T-cell (primary cell): ENCODE data around the gene LIMK2. TPM values are rescaled to one million over a fixed set of nuclear protein-coding genes. Genes with fewer than 3 reads are reported as not detected.

ENCODE experiments used
- ATAC-seq, 4 experiments: fragments of 200-7000 bp in 3 of 4; fragments of 150-1000 bp in 1 of 4; cut with Tn5 transposase; replicated peaks in 1 of 4; 1 replicate in 3 of 4; 2 replicates in 1 of 4; pipeline ENCODE4 v1.10.0; 2021; ENCODE audit warnings: moderate library complexity in 3 of 4, mild to moderate bottlenecking in 2 of 4, moderate number of reproducible peaks in 1 of 4
- CTCF ChIA-PET, 2 donors: fragments of 300-600 bp; sonication (Branson Sonifier 250); formaldehyde crosslinking; loops; one replicate each; lab custom pipeline; 2022; ENCODE audit warnings: antibody characterized with exemption in 2 of 2; lab: Charles Lee
- POLR2A ChIA-PET, 2 donors: fragments of 300-600 bp; sonication (Branson Sonifier 250); formaldehyde crosslinking; loops; one replicate each; lab custom pipeline; 2022; ENCODE audit warnings: antibody characterized with exemption in 2 of 2; lab: Charles Lee
- DNase-seq, 35 experiments: peaks; one replicate each; pipeline versions ENCODE4 v3.0.0 to v3.0.0-alpha.2; 2013 to 2023
- H3K27ac ChIP-seq: one replicate; pipeline ENCODE4 v1.5.1; 2013; ENCODE audit warnings: low read length
- H3K27me3 ChIP-seq, 2 experiments: replicated peaks in 1 of 2; 1 replicate in 1 of 2; 2 replicates in 1 of 2; pipeline versions ENCODE4 v1.6.1 to v1.7.0; 2013; ENCODE audit warnings: low read length in 1 of 2, mixed read lengths in 1 of 2; ENCODE audit not compliant: control insufficient read depth in 2 of 2, insufficient read depth in 2 of 2; ENCODE audit errors: extremely low read depth in 1 of 2
- H3K36me3 ChIP-seq, 2 donors: 1 replicate in 1 of 2; 2 replicates in 1 of 2; pipeline versions ENCODE4 v1.6.1 to v1.7.0; 2013; ENCODE audit warnings: low read length in 1 of 2; ENCODE audit not compliant: control insufficient read depth in 2 of 2, insufficient read depth in 1 of 2; ENCODE audit errors: extremely low read depth in 1 of 2
- H3K4me1 ChIP-seq, 2 experiments: 1 replicate in 1 of 2; 2 replicates in 1 of 2; pipeline versions ENCODE4 v1.6.1 to v1.7.0; 2013; ENCODE audit warnings: low read length in 2 of 2, mixed read lengths in 1 of 2; ENCODE audit not compliant: insufficient read depth in 2 of 2, control insufficient read depth in 1 of 2; ENCODE audit errors: extremely low read depth in 1 of 2
- H3K4me3 ChIP-seq, 2 donors: 1 replicate in 1 of 2; 2 replicates in 1 of 2; pipeline versions ENCODE4 v1.5.1 to v1.7.0; 2013; ENCODE audit warnings: mild to moderate bottlenecking in 2 of 2, low read length in 1 of 2, moderate library complexity in 1 of 2; ENCODE audit not compliant: control insufficient read depth in 1 of 2; ENCODE audit errors: extremely low read depth in 1 of 2
- H3K9me3 ChIP-seq: 2 replicates; pipeline ENCODE4 v1.7.0; 2013
- H3K27ac Mint-ChIP-seq, 2 donors: one replicate each; pipeline ENCODE4 v1.8.0; 2020 to 2021; ENCODE audit warnings: mild to moderate bottlenecking in 2 of 2, mixed read lengths in 2 of 2
- H3K27me3 Mint-ChIP-seq, 2 donors: one replicate each; pipeline ENCODE4 v1.8.0; 2021 to 2022; ENCODE audit warnings: mixed read lengths in 2 of 2
- H3K36me3 Mint-ChIP-seq: one replicate; pipeline ENCODE4 v1.8.0; 2021; ENCODE audit warnings: mixed read lengths
- H3K4me1 Mint-ChIP-seq, 3 donors: one replicate each; pipeline ENCODE4 v1.8.0; 2020 to 2022; ENCODE audit warnings: mixed read lengths in 3 of 3, mild to moderate bottlenecking in 1 of 3
- H3K4me3 Mint-ChIP-seq, 3 donors: one replicate each; pipeline ENCODE4 v1.8.0; 2020 to 2022; ENCODE audit warnings: mild to moderate bottlenecking in 3 of 3, mixed read lengths in 3 of 3, moderate library complexity in 3 of 3
- H3K9me3 Mint-ChIP-seq, 3 donors: one replicate each; pipeline ENCODE4 v1.8.0; 2020 to 2022; ENCODE audit warnings: mixed read lengths in 3 of 3
- WGBS: methylation state at CpG from one replicate; pipeline ENCODE4 v1.1.5; 2013; ENCODE audit warnings: missing lambda C conversion rate; ENCODE audit not compliant: insufficient coverage; 5-methylcytosine and 5-hydroxymethylcytosine counted together
- total RNA-seq, 35 experiments: library from RNA in 6 of 35; stranded (reverse) in 6 of 35; fragments of 120-200 nt in 1 of 35; gene quantifications; one replicate each; pipeline versions ENCODE4 v1.2.1 to v1.2.4 and lab custom pipeline; 2013 to 2026

LIMK2 gene
- total RNA-seq, 5 donors from 2014 or later (not counting 1 experiment from before 2014, with no cell fraction given) = 21.5 to 31.5 (median 29.7) TPM

DNA sequence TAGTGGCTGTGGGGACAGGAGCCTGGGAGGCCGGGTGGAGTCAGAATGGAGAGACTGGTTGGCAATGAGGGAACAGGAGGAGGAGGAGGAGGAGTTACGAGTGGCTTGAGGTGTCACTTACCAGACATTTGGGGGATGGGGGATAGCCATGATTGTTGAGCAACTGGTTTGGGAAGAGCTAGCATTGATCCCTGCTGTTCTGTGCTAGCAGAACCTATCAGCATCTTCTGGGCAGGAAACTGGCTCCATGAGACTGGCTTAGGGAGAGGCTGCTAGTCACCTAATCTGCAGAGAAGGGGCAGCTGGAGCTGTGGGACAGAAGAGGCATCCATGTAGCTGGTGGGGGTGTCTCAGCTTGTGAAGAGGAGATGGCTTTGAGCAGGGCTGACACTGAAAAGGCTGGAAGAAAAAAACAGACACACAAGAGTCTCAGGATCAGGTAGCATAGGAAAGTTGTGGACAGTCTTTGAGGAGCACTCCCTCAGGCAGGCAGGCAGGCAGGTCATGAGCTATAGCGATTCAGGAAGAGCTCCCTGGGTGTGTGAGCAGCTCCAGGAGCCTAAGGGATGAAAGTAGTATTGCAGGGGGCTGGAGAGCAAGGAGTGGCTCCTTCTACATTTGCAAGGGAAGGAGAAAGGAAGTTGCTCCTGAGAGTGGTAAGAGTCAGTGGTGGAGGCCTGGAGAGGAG, 57.9 kb downstream of the LIMK2 start:
- ChIA-PET POLR2A (interaction anchor here (0.5 to 1.4 kb wide), 4 partner anchors 22 to 262 kb away, joined by 3 to 12 read pairs (median 4); partner anchors contain the start of gene PIK3IP1 (in 1 of the 2)), CTCF (interaction anchor here in 1 of 2 donors (0.5 kb wide), 1 partner anchor 96 kb away, joined by 3 read pairs; no protein-coding TSS in a partner anchor)
- Mint-ChIP-seq H3K36me3 (peaks cover 45% of the 10 kb centered on the region), H3K4me3 (no peak overlapping the region), H3K9me3 (no peaks in the 10 kb centered on the region), H3K27ac (peak overlapping the region; percentile 80 to 94), H3K4me1 (peaks cover 47 to 51% (median 48%) of the 10 kb centered on the region in 3 donors), H3K27me3 (no peaks in the 10 kb centered on the region)
- DNase-seq (no peak), ATAC-seq (no peak)
- Histone ChIP-seq H3K4me3 (no peak overlapping the region), H3K36me3 (peaks cover 14 to 57% of the 10 kb centered on the region in 2 donors), H3K27me3 (no peaks in the 10 kb centered on the region), H3K9me3 (no peaks in the 10 kb centered on the region), H3K4me1 (peaks cover 0 to 31% of the 10 kb centered on the region in 2 experiments), H3K27ac (no peak overlapping the region)
- WGBS = 91% methylated on average over 1 of the region's 3 CpGs

- DNase-seq = no peak
- Histone ChIP-seq H3K27ac (peak overlapping the region; percentile 52), H3K27me3 (no peaks in the 10 kb centered on the region), H3K4me3 (no peak overlapping the region), H3K9me3 (no peaks in the 10 kb centered on the region), H3K36me3 (peaks cover 12 to 59% of the 10 kb centered on the region in 2 donors), H3K4me1 (peaks cover 5 to 38% of the 10 kb centered on the region in 2 experiments)
- H3K36me3 Mint-ChIP-seq = peaks cover 50% of the 10 kb centered on the region
- no peaks in the 10 kb centered on the region for H3K9me3 Mint-ChIP-seq
- POLR2A ChIA-PET = interaction anchor here (0.6 to 1.5 kb wide), 4 partner anchors 10 to 65 kb away, joined by 3 to 8 read pairs (median 4); partner anchors contain the start of gene PIK3IP1 (in 1 of the 2)
- CTCF ChIA-PET = interaction anchor here in 1 of 2 donors (0.5 to 2.1 kb wide), 3 partner anchors 20 to 264 kb away, joined by 3 to 15 read pairs (median 6); partner anchors contain the start of gene PIK3IP1
- peak overlapping the region; percentile 88 to 94 for H3K27ac Mint-ChIP-seq
- H3K27me3 Mint-ChIP-seq = no peaks in the 10 kb centered on the region
- no peak overlapping the region for H3K4me3 Mint-ChIP-seq
- no peak for ATAC-seq
- 100% methylated on average over 3 of the region's 4 CpGs for WGBS
- H3K4me1 Mint-ChIP-seq = peaks cover 56 to 61% (median 57%) of the 10 kb centered on the region in 3 donors
These were observed 58.9 kb downstream of the LIMK2 start for GRCh38 chr22:31271026-31271425.

DNA sequence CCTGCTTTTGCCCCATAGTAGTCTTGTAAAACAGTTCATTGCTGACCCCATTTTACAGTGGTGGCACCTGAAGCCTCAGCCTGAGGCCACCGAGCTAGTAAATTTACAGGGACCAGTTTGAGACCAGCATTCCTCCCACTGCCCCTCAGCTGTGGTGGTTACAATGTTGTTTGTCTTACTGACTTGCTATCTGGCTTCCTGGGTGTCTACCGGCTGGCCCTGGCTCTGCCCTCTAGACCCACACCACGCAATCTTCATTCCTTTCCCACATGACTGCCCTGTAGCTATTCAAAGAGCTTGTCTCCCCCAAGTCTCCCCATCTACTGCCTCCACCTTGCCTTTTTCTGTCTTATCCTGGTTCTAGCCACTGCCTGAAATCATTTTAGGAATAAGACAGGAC, 59.4 kb downstream of the LIMK2 start:
- Histone ChIP-seq H3K36me3 (peaks cover 10 to 56% of the 10 kb centered on the region in 2 donors), H3K4me3 (no peak overlapping the region), H3K4me1 (peaks cover 6 to 40% of the 10 kb centered on the region in 2 experiments), H3K9me3 (no peaks in the 10 kb centered on the region), H3K27ac (peak overlapping the region; percentile 52), H3K27me3 (no peaks in the 10 kb centered on the region)
- Mint-ChIP-seq H3K27ac (peak overlapping the region; percentile 88 to 94), H3K4me3 (no peak overlapping the region), H3K36me3 (peaks cover 51% of the 10 kb centered on the region), H3K27me3 (no peaks in the 10 kb centered on the region), H3K4me1 (peaks cover 59 to 63% (median 60%) of the 10 kb centered on the region in 3 donors), H3K9me3 (no peaks in the 10 kb centered on the region)
- no peak for DNase-seq
- ChIA-PET CTCF (interaction anchor here (0.6 to 2.1 kb wide), 6 partner anchors 21 to 636 kb away, joined by 3 to 15 read pairs (median 3); partner anchors contain the start of genes LIMK2 (in 1 of the 2), PIK3IP1 (in 1 of the 2) and SLC35E4 (in 1 of the 2)), POLR2A (interaction anchor here (0.6 to 1.5 kb wide), 4 partner anchors 10 to 65 kb away, joined by 3 to 8 read pairs (median 4); partner anchors contain the start of gene PIK3IP1 (in 1 of the 2))
- WGBS = 100% methylated on average over 1 of the region's 3 CpGs
- no peak for ATAC-seq

DNA sequence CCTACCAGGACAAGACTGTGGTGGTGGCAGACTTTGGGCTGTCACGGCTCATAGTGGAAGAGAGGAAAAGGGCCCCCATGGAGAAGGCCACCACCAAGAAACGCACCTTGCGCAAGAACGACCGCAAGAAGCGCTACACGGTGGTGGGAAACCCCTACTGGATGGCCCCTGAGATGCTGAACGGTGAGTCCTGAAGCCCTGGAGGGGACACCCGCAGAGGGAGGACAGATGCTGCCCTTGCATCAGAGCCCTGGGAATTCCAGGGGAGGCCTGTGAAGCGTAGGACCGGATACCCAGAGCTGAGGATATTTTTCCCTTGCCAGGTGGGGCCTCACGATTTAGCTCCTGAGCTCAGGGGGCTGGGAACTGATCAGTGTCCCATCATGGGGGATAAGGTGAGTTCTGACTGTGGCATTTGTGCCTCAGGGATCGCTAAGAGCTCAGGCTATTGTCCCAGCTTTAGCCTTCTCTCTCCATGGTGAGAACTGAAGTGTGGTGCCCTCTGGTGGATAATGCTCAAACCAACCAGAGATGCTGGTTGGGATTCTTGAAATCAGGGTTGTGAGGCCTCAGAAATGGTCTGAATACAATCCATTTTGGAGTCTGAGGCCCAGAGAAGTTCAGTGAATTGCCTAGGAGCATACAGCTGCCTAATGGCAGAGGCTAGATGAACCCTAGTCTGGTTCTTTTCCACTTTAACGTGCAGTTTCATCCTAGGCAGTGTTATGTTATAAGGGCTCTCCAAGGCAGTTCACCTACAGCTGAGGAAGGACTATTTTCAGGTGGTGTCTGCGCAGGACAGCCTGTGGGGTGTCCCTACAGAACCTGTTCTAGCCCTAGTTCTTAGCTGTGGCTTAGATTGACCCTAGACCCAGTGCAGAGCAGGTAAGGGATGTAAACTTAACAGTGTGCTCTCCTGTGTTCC, 60.7 kb downstream of the LIMK2 start:
- POLR2A ChIA-PET = interaction anchor here (0.6 to 1.6 kb wide), 7 partner anchors 10 to 1932 kb away, joined by 3 to 9 read pairs (median 4); partner anchors contain the start of gene PIK3IP1 (in 1 of the 2)
- ATAC-seq (peak; percentile 33 to 66 (median 58)), DNase-seq (peak in 24 of 35 experiments; percentile 25 to 76 (median 48))
- H3K4me1 Mint-ChIP-seq = peaks cover 63 to 74% (median 70%) of the 10 kb centered on the region in 3 donors
- no peaks in the 10 kb centered on the region for H3K27me3 Mint-ChIP-seq
- no peaks in the 10 kb centered on the region for H3K9me3 ChIP-seq
- H3K4me1 ChIP-seq = peaks cover 12 to 50% of the 10 kb centered on the region in 2 experiments
- H3K27ac Mint-ChIP-seq = peak overlapping the region; percentile 88 to 94
- H3K27ac ChIP-seq = peak overlapping the region; percentile 48
- no peaks in the 10 kb centered on the region for H3K27me3 ChIP-seq
- H3K36me3 Mint-ChIP-seq = peaks cover 45% of the 10 kb centered on the region
- H3K36me3 ChIP-seq = peaks cover 10 to 51% of the 10 kb centered on the region in 2 donors
- no peak overlapping the region for H3K4me3 ChIP-seq
- 75% methylated on average over 14 of the region's 15 CpGs for WGBS
- CTCF ChIA-PET = interaction anchor here (0.5 to 2.1 kb wide), 17 partner anchors 9 to 188 kb away, joined by 3 to 15 read pairs (median 5); partner anchors contain the start of genes PIK3IP1 (in 1 of the 2) and SELENOM (in 1 of the 2)
- H3K9me3 Mint-ChIP-seq = no peaks in the 10 kb centered on the region
- peak overlapping the region in 1 of 3 donors; percentile 34 for H3K4me3 Mint-ChIP-seq

- Histone ChIP-seq H3K4me1 (peaks cover 23 to 62% of the 10 kb centered on the region in 2 experiments), H3K27me3 (no peaks in the 10 kb centered on the region), H3K4me3 (no peak overlapping the region), H3K9me3 (no peaks in the 10 kb centered on the region), H3K36me3 (peaks cover 10 to 51% of the 10 kb centered on the region in 2 donors), H3K27ac (no peak overlapping the region)
- Mint-ChIP-seq H3K27me3 (no peaks in the 10 kb centered on the region), H3K36me3 (peaks cover 38% of the 10 kb centered on the region), H3K4me3 (peak overlapping the region in 2 of 3 donors; percentile 28 to 37), H3K4me1 (peaks cover 76 to 83% (median 82%) of the 10 kb centered on the region in 3 donors), H3K27ac (peak overlapping the region; percentile 88 to 94), H3K9me3 (no peaks in the 10 kb centered on the region)
- POLR2A ChIA-PET = interaction anchor here (0.6 to 1.6 kb wide), 3 partner anchors 14 to 35 kb away, joined by 4 to 9 read pairs (median 5); no protein-coding TSS in a partner anchor
- CTCF ChIA-PET = interaction anchor here (0.6 to 2.0 kb wide), 7 partner anchors 17 to 62 kb away, joined by 3 to 9 read pairs (median 4); partner anchors contain the start of genes LIMK2 (in 1 of the 2) and PIK3IP1 (in 1 of the 2)
- no peak for DNase-seq
- no peak for ATAC-seq
- WGBS = 100% methylated on average over 1 of the region's 3 CpGs
These were observed 61.9 kb downstream of the LIMK2 start for GRCh38 chr22:31274017-31274416.
